GM19240 (cell line): Measurements from ENCODE around the gene LRRN3.

Experiments used
- DNase-seq: peaks from one replicate; pipeline ENCODE4 v3.0.0; 2011; ENCODE audit warnings: low spot score; ENCODE audit not compliant: insufficient read length

LRRN3 gene

GRCh38 chr7:111104710-111105109 lies 13.8 kb downstream of the LRRN3 start:
- DNase-seq: no peak

GRCh38 chr7:111105269-111105668 lies 14.3 kb downstream of the LRRN3 start:
- DNase-seq: no peak

GRCh38 chr7:111107579-111107978 lies 16.7 kb downstream of the LRRN3 start:
- DNase-seq: no peak

- no peak for DNase-seq
Observed at GRCh38 chr7:111108000-111108399, 17.1 kb downstream of the LRRN3 start.

- DNase-seq: no peak
Observed at GRCh38 chr7:111108496-111108895, 17.6 kb downstream of the LRRN3 start.

GRCh38 chr7:111112439-111112838 lies 21.5 kb downstream of the LRRN3 start:
- no peak for DNase-seq

- DNase-seq: no peak
Observed at GRCh38 chr7:111113263-111114017, 22.5 kb downstream of the LRRN3 start.

- no peak for DNase-seq
Observed at GRCh38 chr7:111115966-111116365, 25.0 kb downstream of the LRRN3 start.

- no peak for DNase-seq
Observed at GRCh38 chr7:111126987-111127386, 36.1 kb downstream of the LRRN3 start.

- DNase-seq: no peak
Observed at GRCh38 chr7:111129435-111129834, 38.5 kb downstream of the LRRN3 start.

GRCh38 chr7:111132833-111133232 lies 41.9 kb downstream of the LRRN3 start:
- no peak for DNase-seq

- DNase-seq: no peak
Observed at GRCh38 chr7:111137296-111138192, 46.6 kb downstream of the LRRN3 start.

GRCh38 chr7:111138193-111138569 lies 47.3 kb downstream of the LRRN3 start:
- DNase-seq: no peak

GRCh38 chr7:111138586-111138985 lies 47.7 kb downstream of the LRRN3 start:
- no peak for DNase-seq

GRCh38 chr7:111140091-111140865 lies 49.4 kb downstream of the LRRN3 start:
- DNase-seq: no peak

GRCh38 chr7:111145472-111145871 lies 54.5 kb downstream of the LRRN3 start:
- DNase-seq: no peak

- DNase-seq: no peak
Observed at GRCh38 chr7:111146136-111146535, 55.2 kb downstream of the LRRN3 start.

- DNase-seq: no peak
Observed at GRCh38 chr7:111147708-111148533, 57.0 kb downstream of the LRRN3 start.

- DNase-seq: no peak
Observed at GRCh38 chr7:111150709-111151108, 59.8 kb downstream of the LRRN3 start.

- DNase-seq: no peak
Observed at GRCh38 chr7:111159426-111159825, 68.5 kb downstream of the LRRN3 start.

- DNase-seq: no peak
Observed at GRCh38 chr7:111160297-111160696, 69.4 kb downstream of the LRRN3 start.
